Subcutaneous adipose tissue (tissue), 4 donors: Measurements from ENCODE around the gene SSTR5. TPM values are rescaled to one million over a fixed set of nuclear protein-coding genes. Genes with fewer than 3 reads are reported as not detected.

ENCODE experiments used
- total RNA-seq, 4 donors: library from RNA; depleted of rRNA; stranded (reverse); fragments of >200 nt; gene quantifications; one replicate each; pipeline ENCODE4 v1.1.0, GENCODE V29; 2016
- TF ChIP-seq, protein P1 (sequence below): fragments of 450-650 bp; IDR thresholded peaks from one replicate; pipeline ENCODE4 v1.5.1; 2016; ENCODE audit warnings: low read depth, mild to moderate bottlenecking, control low read depth, antibody characterized with exemption, moderate library complexity

SSTR5 gene
- total RNA-seq, 4 donors from 2014 or later: not detected

DNA sequence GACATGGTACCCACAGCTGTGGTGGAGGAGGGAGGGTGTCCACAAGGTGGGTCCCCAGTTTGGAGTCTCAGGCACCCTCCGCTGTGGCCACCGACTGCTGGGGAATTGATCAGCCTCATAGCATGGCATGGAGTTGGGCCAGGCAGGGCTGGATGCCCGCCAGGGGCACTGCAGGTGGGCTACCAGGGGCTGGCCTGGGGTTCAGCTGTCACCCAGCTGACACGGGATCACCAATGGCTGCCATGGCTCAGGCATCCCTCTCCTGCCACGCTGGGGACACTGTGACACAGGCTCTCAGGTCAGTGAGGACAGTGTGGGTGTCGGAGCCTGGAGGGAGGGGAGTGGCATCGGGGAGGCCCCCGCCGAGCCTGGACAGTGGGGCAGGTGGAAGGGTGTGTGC lies 19.8 kb upstream of the SSTR5 start:
- TF ChIP-seq, protein P1, sequence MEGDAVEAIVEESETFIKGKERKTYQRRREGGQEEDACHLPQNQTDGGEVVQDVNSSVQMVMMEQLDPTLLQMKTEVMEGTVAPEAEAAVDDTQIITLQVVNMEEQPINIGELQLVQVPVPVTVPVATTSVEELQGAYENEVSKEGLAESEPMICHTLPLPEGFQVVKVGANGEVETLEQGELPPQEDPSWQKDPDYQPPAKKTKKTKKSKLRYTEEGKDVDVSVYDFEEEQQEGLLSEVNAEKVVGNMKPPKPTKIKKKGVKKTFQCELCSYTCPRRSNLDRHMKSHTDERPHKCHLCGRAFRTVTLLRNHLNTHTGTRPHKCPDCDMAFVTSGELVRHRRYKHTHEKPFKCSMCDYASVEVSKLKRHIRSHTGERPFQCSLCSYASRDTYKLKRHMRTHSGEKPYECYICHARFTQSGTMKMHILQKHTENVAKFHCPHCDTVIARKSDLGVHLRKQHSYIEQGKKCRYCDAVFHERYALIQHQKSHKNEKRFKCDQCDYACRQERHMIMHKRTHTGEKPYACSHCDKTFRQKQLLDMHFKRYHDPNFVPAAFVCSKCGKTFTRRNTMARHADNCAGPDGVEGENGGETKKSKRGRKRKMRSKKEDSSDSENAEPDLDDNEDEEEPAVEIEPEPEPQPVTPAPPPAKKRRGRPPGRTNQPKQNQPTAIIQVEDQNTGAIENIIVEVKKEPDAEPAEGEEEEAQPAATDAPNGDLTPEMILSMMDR: no peak

DNA sequence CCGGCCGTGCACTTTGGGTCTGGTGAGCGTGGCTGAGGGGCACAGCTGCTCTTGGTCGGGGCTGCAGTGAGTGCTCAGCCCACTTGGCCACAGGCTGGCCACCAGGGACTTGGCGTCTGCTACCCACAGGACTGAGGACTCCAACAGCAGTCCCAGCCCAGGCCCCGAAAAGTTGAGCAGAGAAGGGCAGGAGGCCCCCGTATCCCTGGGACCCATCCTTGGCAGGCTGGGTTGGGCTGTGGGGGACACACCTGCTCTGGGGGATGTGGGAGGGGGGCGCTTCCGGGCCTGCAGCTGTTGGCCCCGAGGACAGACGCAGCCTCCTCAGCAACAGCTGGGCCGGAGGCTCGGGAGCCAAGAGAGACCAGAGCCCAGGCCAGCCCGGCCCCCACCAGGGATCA lies 19.4 kb upstream of the SSTR5 start:
- TF ChIP-seq, protein P1: no peak

GRCh38 chr16:1053700-1054368 lies 18.7 kb upstream of the SSTR5 start:
- TF ChIP-seq, protein P1: no peak

DNA sequence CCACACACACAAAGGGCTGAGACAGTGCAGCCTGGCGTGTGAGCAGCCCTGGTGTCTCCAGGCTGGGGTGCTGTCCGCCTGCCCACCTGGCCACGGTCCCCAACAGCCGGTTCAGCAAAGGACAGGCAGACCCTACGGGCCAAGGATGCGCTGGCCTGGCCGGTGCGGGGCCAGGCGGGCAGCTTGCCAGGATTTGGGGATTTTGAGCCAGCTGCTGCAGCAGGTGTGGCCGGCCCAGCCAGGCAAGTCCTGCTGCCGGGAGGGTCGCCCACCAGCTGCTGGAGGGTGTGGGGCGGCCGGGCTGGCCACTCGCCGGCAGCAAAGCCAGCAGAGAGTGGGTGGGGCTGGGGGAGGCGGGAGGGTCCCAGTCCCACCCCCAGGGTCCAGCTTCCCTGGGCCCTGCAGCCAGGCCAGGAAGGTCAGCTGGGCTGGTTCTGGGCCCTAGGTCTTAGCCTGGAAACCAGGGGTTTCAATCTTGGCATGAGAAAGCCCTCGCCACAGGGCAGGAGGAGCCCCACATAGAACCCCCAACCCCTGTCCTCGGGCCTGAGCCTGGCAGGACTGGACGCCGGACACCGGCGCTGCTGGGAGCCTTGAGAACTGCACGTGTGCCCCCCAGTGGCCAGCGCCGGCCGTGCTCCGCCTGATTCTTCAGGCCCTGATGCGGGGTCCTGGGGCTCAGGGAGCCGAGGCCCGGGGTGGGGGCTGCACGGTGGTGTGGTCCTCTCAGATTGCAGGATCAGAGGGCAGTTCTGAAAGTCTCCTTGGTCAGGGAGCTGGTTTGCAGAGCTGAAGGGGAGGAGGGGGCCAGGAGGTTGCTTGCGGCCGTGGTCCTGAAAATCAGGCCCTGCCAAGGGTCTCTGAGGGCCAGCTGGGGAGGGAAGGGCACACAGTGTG lies 17.6 kb upstream of the SSTR5 start:
- TF ChIP-seq, protein P1: no peak

- TF ChIP-seq, protein P1: no peak
These were observed 17.0 kb upstream of the SSTR5 start for GRCh38 chr16:1055557-1055924.

- TF ChIP-seq, protein P1: no peak
These were observed 16.4 kb upstream of the SSTR5 start for GRCh38 chr16:1056196-1056595.

DNA sequence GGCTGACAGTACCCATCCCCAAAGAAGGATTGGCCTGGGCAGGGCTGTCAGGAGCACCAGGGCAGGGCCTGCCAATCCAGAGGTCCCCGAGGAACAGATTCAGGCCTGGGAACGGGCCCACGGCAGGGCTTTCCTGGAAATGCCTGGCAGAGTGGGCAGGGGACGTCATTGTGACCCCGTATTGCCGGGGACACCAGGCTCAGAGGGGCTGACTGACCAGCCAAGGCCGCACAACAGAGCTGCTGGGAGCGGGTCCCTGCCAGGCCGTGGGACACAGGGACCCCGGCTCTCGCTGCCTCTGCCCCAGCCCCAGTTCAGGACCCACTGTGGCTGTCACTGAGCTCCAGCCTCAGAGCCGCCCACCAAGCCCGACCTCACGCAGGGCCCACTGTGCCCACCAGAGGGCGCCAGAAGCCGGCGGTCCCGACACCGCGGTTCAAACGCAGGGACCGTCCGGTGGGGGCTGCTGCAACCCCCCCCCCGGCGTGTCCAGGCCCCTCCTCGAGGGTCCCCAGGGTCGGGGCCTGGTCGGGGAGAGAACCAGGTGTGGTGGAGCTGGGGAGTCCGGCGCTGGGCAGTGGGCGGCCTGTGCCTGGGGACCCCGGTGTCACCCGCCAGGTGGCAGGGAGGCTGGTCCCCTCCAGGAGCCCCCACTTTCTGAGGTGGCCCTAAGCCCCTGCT lies 15.2 kb upstream of the SSTR5 start:
- TF ChIP-seq, protein P1: no peak
